PFSK-1 (cell line): Measurements from ENCODE around the gene COPB2.

Source experiments
- POLR2AphosphoS5 ChIP-seq: IDR thresholded peaks from 2 replicates; pipeline ENCODE4 v1.6.1; 2012; ENCODE audit warnings: low read depth, mild to moderate bottlenecking, control low read depth, low read length, moderate library complexity
- SIN3A ChIP-seq: IDR thresholded peaks from 2 replicates; pipeline ENCODE4 v1.6.1; 2012; ENCODE audit warnings: mild to moderate bottlenecking, low read length, moderate library complexity, borderline replicate concordance; ENCODE audit not compliant: insufficient read depth
- TAF1 ChIP-seq: IDR thresholded peaks from 2 replicates; pipeline ENCODE4 v1.6.1; 2012; ENCODE audit warnings: low read length, control low read depth, borderline replicate concordance; ENCODE audit not compliant: insufficient read depth

- no peak for TF ChIP-seq POLR2AphosphoS5
- TF ChIP-seq TAF1: no peak
- no peak for TF ChIP-seq SIN3A
These were observed 80.9 kb downstream of the COPB2 start for GRCh38 chr3:139308560-139308959.
